Esophagus mucosa (tissue), 1 donor: ENCODE results near the gene COA7. TPM values are rescaled to one million over a fixed set of nuclear protein-coding genes. Genes with fewer than 3 reads are reported as not detected.
"Not testable (repeated sequence)": the region's sequence is repeated elsewhere in the genome, so short reads cannot be mapped to it uniquely, and the experiment has no call there.

ENCODE experiments used
- ATAC-seq: fragments of 200-7000 bp; cut with Tn5 transposase; one replicate; pipeline ENCODE4 v1.9.1; 2020
- total RNA-seq: library from RNA; stranded (reverse); gene quantifications from one replicate; pipeline ENCODE4 v1.2.4, GENCODE V29; 2023
- donor health status: DM: yes; HTN: yes; CAD: no.

The COA7 gene
- total RNA-seq: 13.7 TPM

DNA sequence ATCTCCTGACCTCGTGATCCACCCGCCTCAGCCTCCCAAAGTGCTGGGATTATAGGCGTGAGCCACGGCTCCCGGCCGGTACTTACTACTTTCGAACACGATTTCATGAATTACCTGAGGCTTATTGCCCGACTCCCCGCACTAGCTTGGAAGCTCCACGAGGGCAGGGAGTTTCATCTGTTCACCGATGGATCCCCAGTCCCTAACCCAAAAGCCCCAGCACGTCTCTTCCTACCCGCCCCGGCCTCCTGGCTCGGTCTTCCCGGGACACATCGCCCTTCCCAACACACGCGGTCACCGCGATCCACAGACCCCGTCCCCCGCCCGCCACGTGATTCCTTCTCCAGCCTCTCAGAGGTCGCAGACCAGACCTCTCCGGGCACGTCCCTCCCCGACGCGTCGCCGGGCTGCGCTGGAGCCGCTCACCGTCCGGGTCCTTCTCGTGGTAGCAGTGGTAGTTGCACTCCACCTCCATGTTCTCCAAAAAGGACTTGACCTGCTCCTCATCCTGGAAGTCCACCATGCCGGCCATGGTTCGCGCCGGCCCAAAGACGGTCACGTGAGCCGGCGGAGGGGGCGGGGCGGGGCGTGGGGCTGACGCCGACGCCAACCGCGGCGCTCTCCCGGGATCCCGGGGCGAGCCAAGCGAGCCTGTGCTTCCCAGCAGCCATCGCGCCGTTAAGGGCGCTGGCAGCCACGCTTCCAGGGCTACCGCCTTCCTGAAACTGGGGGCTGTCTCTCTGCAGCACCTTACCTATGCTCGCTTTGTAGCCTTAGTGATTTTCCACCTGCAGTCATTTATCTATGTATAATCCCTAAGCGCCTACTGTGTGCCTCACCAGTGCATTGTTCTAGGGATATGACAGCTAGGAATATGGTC lies at the start of gene COA7:
TSS of gene COA7 (minus strand) at position 553 of the 880 bp plus-strand sequence. CDS start at position 532, 21 bp downstream.
- peak; percentile 86 for ATAC-seq

DNA sequence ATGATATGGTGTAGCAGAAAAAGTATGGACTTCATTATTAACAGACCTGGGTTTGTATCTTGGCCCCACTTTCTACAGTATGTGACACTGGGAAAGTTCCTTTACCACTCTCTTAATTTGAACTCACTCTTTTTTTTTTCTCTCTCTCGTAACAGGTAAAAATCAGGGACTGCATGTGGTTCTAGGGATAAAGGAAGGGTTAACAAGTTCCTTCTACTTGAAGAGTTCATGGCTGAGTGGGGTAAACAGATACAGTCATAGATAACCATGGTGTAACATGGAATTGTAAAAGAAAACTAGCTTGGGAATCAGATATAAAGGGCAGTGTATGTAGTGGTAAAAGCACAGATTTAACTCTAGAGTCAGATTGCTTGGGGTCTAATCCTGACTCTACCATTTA lies 49.3 kb upstream of the COA7 start:
- no peak for ATAC-seq

GRCh38 chr1:52746189-52746588 lies 48.0 kb upstream of the COA7 start:
- no peak for ATAC-seq

DNA sequence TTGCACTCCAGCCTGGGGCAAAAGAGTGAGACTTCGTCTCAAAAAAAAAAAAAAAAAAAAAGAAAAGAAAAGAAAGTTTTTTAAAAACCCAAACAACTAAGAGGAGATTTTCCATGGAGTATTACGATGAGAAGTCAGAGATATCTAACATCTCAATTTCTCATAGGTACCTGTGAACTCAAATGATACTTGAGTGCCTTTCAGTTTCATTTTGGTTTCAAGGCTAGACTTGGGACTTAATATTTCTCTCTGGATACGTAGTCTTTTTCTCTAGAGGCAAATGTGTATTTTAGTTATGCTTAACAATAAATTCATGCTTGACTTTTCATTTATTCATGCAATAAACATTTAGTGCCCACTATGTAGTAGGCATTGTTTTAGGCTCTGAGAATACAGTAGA lies 43.1 kb upstream of the COA7 start:
- ATAC-seq: no peak

- no peak for ATAC-seq
Observed at GRCh38 chr1:52739699-52740467, 41.7 kb upstream of the COA7 start.

- ATAC-seq: no peak
Observed at GRCh38 chr1:52738893-52739292, 40.7 kb upstream of the COA7 start.

- ATAC-seq: no peak
Observed at GRCh38 chr1:52738148-52738547, 40.0 kb upstream of the COA7 start.

GRCh38 chr1:52735371-52735770 lies 37.2 kb upstream of the COA7 start:
- ATAC-seq: not testable (repeated sequence)

GRCh38 chr1:52733368-52733767 lies 35.2 kb upstream of the COA7 start:
- ATAC-seq: no peak

DNA sequence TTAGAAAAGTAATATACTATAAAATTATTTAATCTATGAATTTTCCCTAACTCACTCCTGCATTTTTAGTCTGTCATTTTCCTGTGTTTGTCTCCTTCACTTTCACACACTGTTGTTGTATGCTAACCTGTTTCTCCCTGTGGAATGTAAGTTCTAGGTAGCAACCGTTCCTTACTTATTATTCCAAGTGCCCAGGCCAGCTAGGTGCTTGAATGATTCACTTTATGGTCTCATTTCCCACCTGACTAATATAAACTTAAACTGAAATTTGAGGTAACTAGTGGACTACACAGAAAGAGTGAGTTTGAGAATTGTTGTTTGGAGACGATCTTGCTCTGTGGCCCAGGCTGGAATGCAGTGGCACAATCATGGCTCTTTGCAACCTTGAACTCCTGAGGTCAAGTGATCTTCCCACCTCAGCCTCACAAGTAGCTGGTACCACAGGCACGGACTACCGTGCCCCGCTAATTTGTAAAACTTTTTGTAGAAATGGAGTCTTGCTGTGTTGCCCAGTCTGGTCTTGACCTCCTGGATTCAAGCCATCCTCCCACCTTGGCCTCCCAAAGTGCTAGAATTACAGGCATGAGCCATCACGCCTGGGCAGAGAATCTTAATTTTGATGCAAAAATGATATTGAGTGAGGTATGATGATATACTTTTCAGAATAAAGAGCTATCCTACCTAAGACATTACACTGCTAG lies 30.0 kb upstream of the COA7 start:
- no peak for ATAC-seq

- ATAC-seq: no peak
Observed at GRCh38 chr1:52727114-52727586, 29.0 kb upstream of the COA7 start.

DNA sequence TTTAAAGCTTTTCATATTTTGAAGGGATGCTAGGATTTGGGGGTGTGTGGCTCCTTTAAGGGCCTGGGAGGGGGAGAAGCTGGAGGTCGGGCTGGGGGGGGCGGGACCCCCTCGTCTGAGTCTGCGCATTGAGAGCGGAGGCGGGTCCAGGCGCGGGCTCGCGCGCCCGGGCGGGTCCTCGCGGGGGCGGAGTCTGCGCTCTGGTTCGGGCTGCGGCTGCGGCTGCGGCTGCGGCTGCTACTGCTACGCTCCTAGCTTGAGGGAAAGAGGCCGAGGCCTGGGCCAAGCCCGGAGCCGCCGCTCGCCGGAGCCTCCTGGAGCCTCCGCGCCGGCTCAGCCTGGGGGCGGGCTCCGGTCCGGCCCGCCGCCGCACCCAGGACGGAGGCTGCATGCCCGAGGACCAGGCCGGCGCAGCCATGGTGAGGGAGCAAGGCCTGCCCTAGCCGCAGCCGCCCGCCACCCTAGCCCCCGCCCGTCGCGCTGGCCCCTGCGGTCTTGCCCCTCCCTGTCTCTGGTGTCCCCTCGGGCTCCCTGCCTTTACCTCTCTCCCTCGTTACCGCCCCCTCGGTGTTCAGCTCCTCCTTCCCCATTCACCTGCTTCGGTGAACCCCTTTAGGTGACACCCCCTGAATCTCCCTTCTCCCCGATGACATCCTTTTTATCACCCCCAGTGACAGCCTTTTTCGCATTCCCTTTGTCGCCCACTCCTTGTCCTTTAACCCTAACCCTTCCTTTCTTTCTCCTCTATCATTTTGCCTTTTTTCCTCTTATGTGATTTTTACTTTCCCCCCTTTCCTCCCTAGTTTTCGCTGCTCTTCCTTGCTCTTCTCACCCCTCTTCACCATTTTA lies 28.3 kb upstream of the COA7 start, which contains the start of gene ZYG11B:
TSS of gene ZYG11B (plus strand) at position 189 of the 849 bp plus-strand sequence. CDS start at position 390, 201 bp downstream.
- peak; percentile 96 for ATAC-seq

- ATAC-seq: no peak
Observed at GRCh38 chr1:52725903-52726264, 27.7 kb upstream of the COA7 start.

- ATAC-seq: no peak
Observed at GRCh38 chr1:52723260-52723659, 25.1 kb upstream of the COA7 start.

DNA sequence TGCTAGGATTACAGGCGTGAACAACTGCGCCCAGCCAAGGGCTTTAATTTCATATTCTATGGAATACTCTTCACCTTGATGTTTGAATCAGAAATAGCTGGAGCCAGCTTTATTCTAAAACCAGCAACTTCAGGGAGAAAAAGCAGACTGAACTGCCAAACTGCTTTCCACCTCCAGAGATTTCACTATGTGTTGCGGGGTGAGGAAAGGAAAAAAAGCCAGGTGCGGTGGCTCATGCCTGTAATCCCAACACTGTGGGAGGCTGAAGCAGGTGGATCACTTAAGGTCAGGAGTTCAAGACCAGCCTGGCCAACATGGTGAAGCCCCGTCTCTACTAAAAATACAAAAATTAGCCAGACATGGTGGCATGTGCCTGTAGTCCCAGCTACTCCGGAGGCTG lies 17.1 kb upstream of the COA7 start:
- ATAC-seq: not testable (repeated sequence)

GRCh38 chr1:52713590-52713989 lies 15.4 kb upstream of the COA7 start:
- ATAC-seq: no peak

GRCh38 chr1:52709016-52709415 lies 10.9 kb upstream of the COA7 start:
- no peak for ATAC-seq

DNA sequence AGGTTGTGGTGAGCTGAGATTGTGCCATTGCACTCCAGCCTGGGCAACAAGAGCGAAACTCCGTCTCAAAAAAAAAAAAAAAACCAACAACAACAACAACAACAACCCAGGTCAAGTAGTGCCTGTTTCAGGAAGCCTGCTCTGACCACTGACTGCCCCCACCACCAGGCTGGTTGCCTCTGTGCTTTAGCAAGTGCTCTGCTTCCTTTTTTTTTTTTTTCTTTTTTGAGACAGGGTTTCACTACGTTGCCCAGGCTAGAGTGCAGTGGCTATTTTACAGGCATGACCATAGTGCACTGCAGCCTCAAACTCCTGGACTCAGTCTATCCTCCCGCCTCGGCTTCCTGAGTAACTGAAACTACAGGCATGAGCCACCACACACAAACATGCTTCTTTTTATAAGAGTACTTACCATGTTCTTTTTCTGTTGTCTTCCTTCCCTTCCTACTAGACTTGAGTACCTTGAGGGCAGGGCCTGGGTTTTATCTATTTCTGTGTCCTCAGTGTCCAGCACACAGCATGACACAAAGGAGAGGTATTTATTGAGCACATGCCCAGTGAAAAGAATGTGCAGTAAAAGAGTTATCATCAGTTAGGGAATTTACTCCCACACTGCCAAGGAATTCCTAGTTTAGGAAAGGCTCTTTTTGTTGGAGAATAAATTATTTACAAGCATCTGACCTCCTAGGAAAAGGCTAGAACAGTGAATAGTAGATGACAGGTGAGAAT lies 9.9 kb upstream of the COA7 start:
- ATAC-seq: no peak

GRCh38 chr1:52706941-52707926 lies 9.1 kb upstream of the COA7 start:
- no peak for ATAC-seq

GRCh38 chr1:52706136-52706670 lies 8.1 kb upstream of the COA7 start:
- ATAC-seq: no peak
